Stomach (tissue), 4 donors: Measurements from ENCODE around the gene RALGDS.

Experiments
- CTCF ChIP-seq, 7 experiments: fragments of 450-650 bp in 4 of 7; fragments of 200-600 bp in 3 of 7; sonication (generic) in 3 of 7; IDR thresholded peaks; one replicate each; pipeline ENCODE4 v1.5.1; 2016 to 2019; ENCODE audit warnings: antibody characterized with exemption in 7 of 7, control low read depth in 2 of 7, mild to moderate bottlenecking in 1 of 7
- EP300 ChIP-seq: sonication (generic); formaldehyde crosslinking; IDR thresholded peaks from one replicate; pipeline ENCODE4 v1.6.1; 2017; ENCODE audit warnings: antibody characterized with exemption
- POLR2A ChIP-seq, 4 donors: fragments of 450-650 bp; IDR thresholded peaks; one replicate each; pipeline ENCODE4 v1.6.1; 2016; ENCODE audit warnings: antibody characterized with exemption in 4 of 4, control low read depth in 2 of 4, mild to moderate bottlenecking in 1 of 4, moderate library complexity in 1 of 4
- POLR2AphosphoS5 ChIP-seq, 3 donors: sonication (generic); formaldehyde crosslinking; IDR thresholded peaks; one replicate each; pipeline ENCODE4 v1.6.1; 2016; ENCODE audit warnings: antibody characterized with exemption in 3 of 3

DNA sequence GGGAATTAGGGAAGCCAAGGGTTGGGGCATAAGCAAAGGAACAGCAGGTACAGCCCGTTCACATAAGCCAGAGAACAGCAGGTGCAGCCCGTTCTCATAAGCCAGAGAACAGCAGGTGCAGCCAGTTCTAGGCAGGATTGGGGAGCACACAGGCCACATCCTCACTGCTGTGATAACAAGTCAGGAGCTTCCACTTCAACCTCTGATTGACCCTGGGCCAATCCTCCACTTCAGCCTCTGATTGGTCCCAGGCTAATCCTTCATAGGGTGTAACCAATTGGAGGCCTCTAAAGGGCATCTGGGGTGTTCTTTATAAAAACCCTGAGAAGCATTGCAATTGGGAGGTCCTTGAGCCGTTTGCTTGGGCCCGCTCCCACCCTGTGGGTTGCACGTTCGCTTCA, 31.8 kb downstream of the RALGDS start:
- TF ChIP-seq CTCF (IDR thresholded peaks at IDR 0.05): no peak
- no peak for TF ChIP-seq POLR2AphosphoS5 (IDR thresholded peaks at IDR 0.05)
- TF ChIP-seq POLR2A (IDR thresholded peaks at IDR 0.05): no peak
- TF ChIP-seq EP300: no peak
